Left lung (tissue), 10 donors: ENCODE measurements around the gene CCDC171. TPM values are rescaled to one million over a fixed set of nuclear protein-coding genes. Genes with fewer than 3 reads are reported as not detected.
"Not testable (repeated sequence)": the region's sequence is repeated elsewhere in the genome, so short reads cannot be mapped to it uniquely, and the experiment has no call there.

Experiments used
- ATAC-seq: fragments of 200-7000 bp; cut with Tn5 transposase; one replicate; pipeline ENCODE4 v1.9.1; 2020; ENCODE audit warnings: moderate library complexity
- DNase-seq, 4 donors: peaks; one replicate each; pipeline ENCODE4 v3.0.0-alpha.2; 2013 to 2020
- H3K27ac ChIP-seq, 2 donors: fragments of 200-600 bp; sonication (generic) in 1 of 2; one replicate each; pipeline versions ENCODE4 v1.5.0 to v1.8.0; 2020 to 2021
- H3K27me3 ChIP-seq, 2 donors: fragments of 200-600 bp; sonication (generic) in 1 of 2; one replicate each; pipeline versions ENCODE4 v1.5.0 to v1.8.0; 2020 to 2021
- H3K36me3 ChIP-seq, 2 donors: fragments of 200-600 bp; sonication (generic) in 1 of 2; one replicate each; pipeline versions ENCODE4 v1.5.0 to v1.8.0; 2020 to 2021
- H3K4me1 ChIP-seq, 2 donors: fragments of 200-600 bp; one replicate each; pipeline ENCODE4 v1.8.0; 2021
- H3K4me3 ChIP-seq, 2 donors: fragments of 200-600 bp; sonication (generic) in 1 of 2; one replicate each; pipeline versions ENCODE4 v1.5.0 to v1.8.0; 2020 to 2021; ENCODE audit warnings: mild to moderate bottlenecking in 1 of 2
- H3K9me3 ChIP-seq, 2 donors: fragments of 200-600 bp; sonication (generic) in 1 of 2; one replicate each; pipeline versions ENCODE4 v1.5.0 to v1.8.0; 2020 to 2021
- intact Hi-C, 2 donors: fragments of 100-400 bp; cut with DNase I; formaldehyde crosslinking; loops; one replicate each; pipeline versions ENCODE4 v1.11.2 to v1.14.2; 2022
- polyA plus RNA-seq, 6 donors: library from polyadenylated mRNA; unstranded; fragments of 120-200 nt; gene quantifications; one replicate each; pipeline ENCODE4 v1.2.1, GENCODE V29; 2013; ENCODE audit not compliant: insufficient read length in 6 of 6
- total RNA-seq, 2 donors: library from RNA; stranded (reverse); fragmentation: NEBNext Ultra II Directional; extraction: Animal tissue kit (Norgen Biotek cat#: 25700); gene quantifications; one replicate each; pipeline ENCODE4 v1.2.1, GENCODE V29; 2021
- TF ChIP-seq, protein P1 (sequence below), 2 donors: fragments of 200-600 bp; sonication (generic) in 1 of 2; IDR thresholded peaks; one replicate each; pipeline versions ENCODE4 v1.5.0 to v1.8.0; 2021; ENCODE audit warnings: antibody characterized with exemption in 2 of 2
- donor health status: DM: no; HTN: yes; CAD: no.
- donor health status: DM: no; HTN: no; CAD: no.

CCDC171 gene
- total and polyA plus RNA-seq, 8 donors, result 2.0 to 11.2 (median 10.0) TPM

DNA sequence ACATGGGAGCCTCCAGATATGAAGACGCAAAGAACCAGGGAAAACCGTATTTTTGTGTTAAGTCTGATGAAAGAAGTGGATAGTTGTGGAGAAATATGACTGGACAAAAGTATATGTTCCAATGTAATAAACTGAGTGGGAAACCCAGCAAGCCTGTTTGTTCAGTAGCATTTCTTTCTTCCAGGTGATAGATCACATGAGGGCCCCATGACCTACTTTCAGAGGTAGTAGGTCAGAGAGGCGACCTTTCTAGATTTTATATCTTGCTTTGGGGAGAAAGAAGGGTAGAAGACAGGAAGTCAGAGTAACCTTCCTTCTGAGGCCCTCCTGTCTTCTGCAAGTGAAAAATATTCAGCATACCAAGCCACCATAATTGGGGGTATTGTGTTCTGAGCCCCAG lies 31.5 kb downstream of the CCDC171 start:
- Histone ChIP-seq H3K36me3 (no peaks in the 10 kb centered on the region), H3K9me3 (no peaks in the 10 kb centered on the region), H3K4me1 (no peaks in the 10 kb centered on the region), H3K27ac (no peak overlapping the region), H3K4me3 (no peak overlapping the region), H3K27me3 (no peaks in the 10 kb centered on the region)
- DNase-seq (no peak), ATAC-seq (no peak)
- intact Hi-C loops, result no loop called here
- TF ChIP-seq, protein P1, sequence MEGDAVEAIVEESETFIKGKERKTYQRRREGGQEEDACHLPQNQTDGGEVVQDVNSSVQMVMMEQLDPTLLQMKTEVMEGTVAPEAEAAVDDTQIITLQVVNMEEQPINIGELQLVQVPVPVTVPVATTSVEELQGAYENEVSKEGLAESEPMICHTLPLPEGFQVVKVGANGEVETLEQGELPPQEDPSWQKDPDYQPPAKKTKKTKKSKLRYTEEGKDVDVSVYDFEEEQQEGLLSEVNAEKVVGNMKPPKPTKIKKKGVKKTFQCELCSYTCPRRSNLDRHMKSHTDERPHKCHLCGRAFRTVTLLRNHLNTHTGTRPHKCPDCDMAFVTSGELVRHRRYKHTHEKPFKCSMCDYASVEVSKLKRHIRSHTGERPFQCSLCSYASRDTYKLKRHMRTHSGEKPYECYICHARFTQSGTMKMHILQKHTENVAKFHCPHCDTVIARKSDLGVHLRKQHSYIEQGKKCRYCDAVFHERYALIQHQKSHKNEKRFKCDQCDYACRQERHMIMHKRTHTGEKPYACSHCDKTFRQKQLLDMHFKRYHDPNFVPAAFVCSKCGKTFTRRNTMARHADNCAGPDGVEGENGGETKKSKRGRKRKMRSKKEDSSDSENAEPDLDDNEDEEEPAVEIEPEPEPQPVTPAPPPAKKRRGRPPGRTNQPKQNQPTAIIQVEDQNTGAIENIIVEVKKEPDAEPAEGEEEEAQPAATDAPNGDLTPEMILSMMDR (IDR thresholded peaks at IDR 0.05), result no peak

DNA sequence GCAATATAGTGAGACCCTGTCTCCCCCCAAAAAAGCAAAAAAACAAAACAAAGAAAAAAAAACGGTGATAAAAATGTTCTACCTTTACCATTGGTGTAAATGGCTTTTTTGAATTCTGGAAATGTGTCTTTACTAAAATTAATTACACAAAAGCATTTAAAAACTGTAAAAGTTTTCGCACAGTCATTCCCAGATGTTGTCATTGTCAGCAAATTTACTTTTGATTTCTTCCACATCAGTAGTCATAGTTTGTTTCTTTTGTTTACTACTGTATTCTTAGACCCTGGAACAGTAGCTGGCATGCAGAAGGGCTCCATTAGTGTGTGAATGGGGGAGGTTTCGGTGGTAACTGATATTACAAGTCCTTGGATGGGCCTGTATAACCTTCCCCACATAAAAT lies 39.5 kb downstream of the CCDC171 start:
- no peak for ATAC-seq

DNA sequence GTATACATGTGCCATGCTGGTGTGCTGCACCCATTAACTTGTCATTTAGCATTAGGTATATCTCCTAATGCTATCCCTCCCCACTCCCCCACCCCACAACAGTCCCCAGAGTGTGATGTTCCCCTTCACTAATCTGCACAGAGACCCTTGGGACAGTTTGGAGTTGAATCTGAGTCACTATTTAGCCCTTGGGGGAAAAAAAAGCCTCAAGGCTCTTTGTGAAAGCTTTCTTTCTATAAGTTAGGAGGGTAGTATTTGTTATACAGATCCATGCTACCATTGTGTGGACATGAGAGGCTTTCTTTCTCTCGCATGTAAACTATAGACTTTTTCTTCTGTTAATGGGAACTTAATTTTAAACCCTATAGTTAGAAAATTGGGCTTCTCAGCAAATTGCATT lies 40.1 kb downstream of the CCDC171 start:
- ATAC-seq, H3K4me1 ChIP-seq, H3K27ac ChIP-seq, intact Hi-C loops, H3K27me3 ChIP-seq, H3K9me3 ChIP-seq, H3K36me3 ChIP-seq, DNase-seq, H3K4me3 ChIP-seq: not testable (repeated sequence)

More for the DNA sequence above, 39.5 kb downstream of the CCDC171 start:
- H3K4me1 ChIP-seq, result no peaks in the 10 kb centered on the region
- H3K36me3 ChIP-seq, result no peaks in the 10 kb centered on the region
- no peak overlapping the region for H3K27ac ChIP-seq
- TF ChIP-seq, protein P1 (IDR thresholded peaks at IDR 0.05), result no peak
- intact Hi-C loops, result no loop called here
- no peaks in the 10 kb centered on the region for H3K27me3 ChIP-seq
- peaks cover 0 to 3% of the 10 kb centered on the region in 2 donors for H3K9me3 ChIP-seq
- no peak for DNase-seq
- no peak overlapping the region for H3K4me3 ChIP-seq

DNA sequence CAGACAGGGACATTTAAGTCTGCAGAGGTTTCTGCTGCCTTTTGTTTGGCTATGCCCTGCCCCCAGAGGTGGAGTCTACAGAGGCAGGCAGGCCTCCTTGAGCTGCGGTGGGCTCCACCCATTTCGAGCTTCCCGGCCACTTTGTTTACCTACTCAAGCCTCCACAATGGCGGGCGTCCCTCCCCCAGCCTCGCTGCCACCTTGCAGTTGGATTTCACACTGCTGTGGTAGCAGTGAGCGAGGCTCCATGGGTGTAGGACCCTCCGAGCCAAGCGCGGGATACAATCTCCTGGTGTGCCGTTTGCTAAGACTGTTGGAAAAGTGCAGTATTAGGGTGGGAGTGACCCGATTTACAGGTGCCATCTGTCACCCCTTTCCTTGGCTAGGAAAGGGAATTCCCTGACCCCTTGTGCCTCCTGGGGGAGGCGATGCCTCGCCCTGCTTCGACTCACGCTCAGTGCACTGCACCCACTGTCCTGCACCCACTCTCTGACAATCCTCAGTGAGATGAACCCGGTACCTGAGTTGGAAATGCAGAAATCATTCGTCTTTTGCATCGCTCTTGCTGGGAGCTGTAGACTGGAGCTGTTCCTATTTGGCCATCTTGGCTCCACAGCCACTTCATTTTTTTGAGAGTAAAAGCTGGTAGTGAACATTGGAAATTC lies 48.0 kb downstream of the CCDC171 start:
- H3K9me3 ChIP-seq, ATAC-seq, H3K27ac ChIP-seq, H3K4me1 ChIP-seq, H3K27me3 ChIP-seq, H3K4me3 ChIP-seq, H3K36me3 ChIP-seq, intact Hi-C loops, DNase-seq: not testable (repeated sequence)

DNA sequence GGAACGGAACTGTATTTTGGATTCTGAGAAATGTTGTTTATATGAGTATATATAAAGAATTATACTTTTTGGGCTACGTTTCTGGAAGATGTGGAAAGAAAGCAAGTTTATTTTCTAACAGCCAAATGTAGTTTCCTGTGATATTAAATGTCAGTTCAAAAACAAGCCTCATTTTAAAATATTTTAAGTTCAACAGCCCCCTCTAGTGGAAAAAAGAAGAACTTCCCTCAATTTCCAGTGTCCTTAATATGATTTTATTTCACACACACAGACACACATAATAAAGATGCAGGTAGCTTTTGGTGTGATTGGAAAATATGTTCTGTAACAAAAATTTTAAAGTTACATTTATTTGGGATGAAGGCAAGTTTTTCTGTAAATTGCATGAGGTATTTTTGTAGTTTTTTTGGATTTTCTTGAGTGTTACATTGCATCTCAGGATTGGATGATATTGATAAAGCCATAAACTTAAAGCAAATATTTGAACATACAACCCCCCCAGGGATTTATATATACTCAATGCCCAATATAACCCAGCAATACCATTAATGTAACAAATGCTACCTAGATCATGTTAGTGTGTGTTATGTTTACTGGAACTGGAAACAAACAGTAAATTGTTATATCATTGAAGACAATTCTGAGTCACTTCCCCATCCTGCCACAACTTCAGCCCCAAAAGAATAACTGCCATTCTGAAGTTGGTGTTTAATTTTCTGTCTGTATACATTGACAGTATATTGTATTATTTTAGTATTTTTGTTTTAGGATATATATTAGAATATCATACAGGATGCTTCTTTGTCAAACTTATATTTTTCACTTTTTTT lies 54.0 kb downstream of the CCDC171 start:
- ATAC-seq (peak; percentile 56), DNase-seq (peak in 2 of 4 donors; percentile 48 to 54)
- no peaks in the 10 kb centered on the region for H3K36me3 ChIP-seq
- no peaks in the 10 kb centered on the region for H3K9me3 ChIP-seq
- no peak overlapping the region for H3K27ac ChIP-seq
- H3K4me3 ChIP-seq, result no peak overlapping the region
- TF ChIP-seq, protein P1 (IDR thresholded peaks at IDR 0.05), result peak; percentile 64 to 74
- intact Hi-C loops, result no loop called here
- H3K4me1 ChIP-seq, result no peaks in the 10 kb centered on the region
- H3K27me3 ChIP-seq, result no peaks in the 10 kb centered on the region

DNA sequence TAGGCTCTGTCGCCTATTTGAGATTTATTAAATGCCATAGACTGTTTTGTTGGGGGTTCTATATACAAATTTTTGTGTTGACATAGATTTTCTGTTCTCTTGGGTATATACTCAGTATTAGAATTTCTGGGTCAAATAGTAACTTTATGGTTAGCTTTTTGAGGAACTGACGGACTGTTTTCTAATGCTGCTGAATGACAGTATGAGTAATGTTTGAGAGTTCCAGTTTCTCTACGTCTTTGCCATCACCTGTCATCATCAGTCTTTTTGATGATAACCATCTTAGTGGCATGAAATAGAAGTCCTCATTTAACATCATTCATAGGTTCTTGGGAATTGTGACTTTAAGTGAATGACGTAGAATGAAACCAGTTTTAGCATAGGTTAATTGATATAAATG lies 60.1 kb downstream of the CCDC171 start:
- no peaks in the 10 kb centered on the region for H3K4me1 ChIP-seq
- H3K27ac ChIP-seq, result no peak overlapping the region
- no peaks in the 10 kb centered on the region for H3K27me3 ChIP-seq
- no peaks in the 10 kb centered on the region for H3K36me3 ChIP-seq
- DNase-seq (no peak), ATAC-seq (no peak)
- no peaks in the 10 kb centered on the region for H3K9me3 ChIP-seq
- TF ChIP-seq, protein P1 (IDR thresholded peaks at IDR 0.05), result no peak
- H3K4me3 ChIP-seq, result no peak overlapping the region
- intact Hi-C loops, result no loop called here
